Keratinocyte (primary cell): ENCODE measurements around the gene RPS6KA5. TPM values are rescaled to one million over a fixed set of nuclear protein-coding genes. Genes with fewer than 3 reads are reported as not detected.

ENCODE experiments used
- DNase-seq: peaks from one replicate; pipeline ENCODE4 v3.0.0-alpha.2; 2011; ENCODE audit warnings: low read depth, missing footprints, low spot score
- FAIRE-seq: peaks from 2 replicates; lab custom pipeline; 2011; peaks lifted over from hg19 to GRCh38; lab: Jason Lieb, UNC
- H2AFZ ChIP-seq: 2 replicates; pipeline ENCODE4 v1.6.0; 2012; ENCODE audit warnings: low read length, control low read depth, inconsistent platforms; ENCODE audit not compliant: control insufficient read depth
- H3K27ac ChIP-seq: 2 replicates; pipeline ENCODE4 v1.5.1; 2011; ENCODE audit warnings: low read length; ENCODE audit not compliant: control insufficient read depth, insufficient read depth
- H3K27me3 ChIP-seq: 3 replicates; pipeline ENCODE4 v1.6.0; 2011; ENCODE audit warnings: low read length; ENCODE audit not compliant: control insufficient read depth, insufficient read depth; ENCODE audit errors: extremely low read depth
- H3K36me3 ChIP-seq, 2 experiments: 2 replicates in 1 of 2; 3 replicates in 1 of 2; pipeline ENCODE4 v1.5.1; 2011; ENCODE audit warnings: low read length in 2 of 2, mild to moderate bottlenecking in 1 of 2; ENCODE audit not compliant: control insufficient read depth in 2 of 2, insufficient read depth in 2 of 2; ENCODE audit errors: extremely low read depth in 1 of 2
- H3K4me1 ChIP-seq: 3 replicates; pipeline ENCODE4 v1.5.1; 2011; ENCODE audit warnings: low read length; ENCODE audit not compliant: control insufficient read depth, insufficient read depth; ENCODE audit errors: extremely low read depth
- H3K4me2 ChIP-seq: 3 replicates; pipeline ENCODE4 v1.6.0; 2011; ENCODE audit warnings: low read depth, low read length; ENCODE audit not compliant: control insufficient read depth, insufficient read depth; ENCODE audit errors: extremely low read depth
- H3K4me3 ChIP-seq, 3 experiments: fragments of 200-600 bp in 1 of 3; sonication (generic) in 1 of 3; 2 replicates in 2 of 3; 3 replicates in 1 of 3; pipeline ENCODE4 v1.5.1; 2011 to 2016; ENCODE audit warnings: low read length in 3 of 3, mild to moderate bottlenecking in 3 of 3, control low read depth in 2 of 3, inconsistent platforms in 1 of 3, low read depth in 1 of 3, mixed read lengths in 1 of 3, mixed run types in 1 of 3, moderate library complexity in 1 of 3; ENCODE audit not compliant: control insufficient read depth in 2 of 3, insufficient read depth in 2 of 3; ENCODE audit errors: extremely low read depth in 1 of 3
- H3K79me2 ChIP-seq: 2 replicates; pipeline ENCODE4 v1.6.0; 2012; ENCODE audit warnings: low read length; ENCODE audit not compliant: control insufficient read depth, insufficient read depth
- H3K9ac ChIP-seq: 3 replicates; pipeline ENCODE4 v1.6.0; 2011; ENCODE audit warnings: low read length; ENCODE audit not compliant: control insufficient read depth, insufficient read depth; ENCODE audit errors: extremely low read depth
- H3K9me1 ChIP-seq: 3 replicates; pipeline ENCODE4 v1.6.0; 2011; ENCODE audit warnings: low read length; ENCODE audit not compliant: control insufficient read depth, insufficient read depth; ENCODE audit errors: extremely low read depth
- H3K9me3 ChIP-seq: 2 replicates; pipeline ENCODE4 v1.5.1; 2012; ENCODE audit warnings: low read depth, low read length; ENCODE audit not compliant: control insufficient read depth
- H4K20me1 ChIP-seq: 3 replicates; pipeline ENCODE4 v1.6.0; 2011; ENCODE audit warnings: low read length; ENCODE audit not compliant: control insufficient read depth, insufficient read depth; ENCODE audit errors: extremely low read depth
- CTCF ChIP-seq, 3 experiments: IDR thresholded peaks in 1 of 3; conservative IDR thresholded peaks in 1 of 3; optimal IDR thresholded peaks in 1 of 3; 2 replicates in 2 of 3; 3 replicates in 1 of 3; pipeline versions ENCODE3 to v1.5.1; 2011; ENCODE audit warnings: low read length in 3 of 3, mild to moderate bottlenecking in 3 of 3, moderate library complexity in 2 of 3, control low read depth in 1 of 3, inconsistent platforms in 1 of 3; ENCODE audit not compliant: insufficient read depth in 2 of 3; ENCODE audit errors: extremely low read depth in 1 of 3
- EZH2 ChIP-seq: IDR thresholded peaks from one replicate; pipeline ENCODE4 v1.6.1; 2012; ENCODE audit warnings: inconsistent platforms, mild to moderate bottlenecking, low read length, moderate library complexity
- dilution Hi-C: fragments of 300-500 bp; cut with MboI; formaldehyde crosslinking; loops from one replicate; pipeline ENCODE4 v1.7.0; 2020; ENCODE audit warnings: low sequenced_read_pairs; ENCODE audit not compliant: extremely low pct_ligation_motif_present
- polyA plus RNA-seq, 5 experiments: library from polyadenylated mRNA; depleted of rRNA in 3 of 5; stranded (reverse) in 3 of 5; stranded (forward) in 1 of 5; unstranded in 1 of 5; fragments of >200 nt; gene quantifications; 1 replicate in 1 of 5; 2 replicates in 3 of 5; 3 replicates in 1 of 5; pipeline versions ENCODE4 v1.2.1 to v1.2.3, GENCODE V29; 2011 to 2012; ENCODE audit warnings: missing spikeins in 2 of 5, low read depth in 1 of 5, low replicate concordance in 1 of 5

RPS6KA5 gene
- polyA plus RNA-seq, 1 donor (not counting 4 experiments of a cell fraction or from before 2014, with no cell fraction given): 2.9 TPM

DNA sequence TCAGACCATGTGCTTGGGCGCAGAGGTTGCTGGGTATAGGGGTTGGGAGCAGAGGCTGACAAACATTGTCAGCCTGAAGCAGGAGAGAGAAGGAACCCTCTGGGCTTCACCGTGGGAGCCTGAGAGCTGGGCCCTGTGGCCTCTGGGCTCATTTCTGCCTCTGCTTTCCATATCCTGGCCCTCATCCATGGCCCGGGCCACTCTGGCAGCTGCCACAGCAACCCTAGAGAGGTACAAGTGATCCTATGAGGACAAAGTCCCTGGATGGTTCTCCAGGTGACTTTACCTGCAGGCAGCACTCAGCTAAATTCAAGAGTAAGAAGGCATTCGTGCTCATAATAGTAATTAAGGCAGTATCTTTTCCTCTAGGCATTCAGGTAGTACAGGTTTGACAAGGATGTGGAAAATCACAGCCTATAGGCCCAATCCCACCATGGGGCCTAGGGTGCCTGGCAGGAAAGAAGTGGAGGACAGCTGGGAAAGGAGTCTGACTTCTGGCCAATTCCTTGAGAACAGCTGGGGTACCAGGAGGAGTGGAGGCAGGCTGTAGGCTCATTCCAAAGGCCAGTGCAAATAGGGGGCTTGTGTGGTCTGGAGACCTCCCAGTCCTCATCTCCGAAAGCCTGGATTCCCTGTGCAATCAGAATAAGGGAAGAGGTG is 240.6 kb downstream of the RPS6KA5 start:
- H3K4me3 ChIP-seq: no peak overlapping the region
- no peak overlapping the region for H3K9ac ChIP-seq
- H4K20me1 ChIP-seq: no peaks in the 10 kb centered on the region
- no peak overlapping the region for H3K27ac ChIP-seq
- H3K9me3 ChIP-seq: no peaks in the 10 kb centered on the region
- no peaks in the 10 kb centered on the region for H3K27me3 ChIP-seq
- no peaks in the 10 kb centered on the region for H3K9me1 ChIP-seq
- H3K36me3 ChIP-seq: no peaks in the 10 kb centered on the region
- peaks cover 15% of the 10 kb centered on the region for H3K4me1 ChIP-seq
- peaks cover 8% of the 10 kb centered on the region for H3K79me2 ChIP-seq
- no peak overlapping the region for H2AFZ ChIP-seq
- DNase-seq: no peak
- FAIRE-seq: no peak
- TF ChIP-seq EZH2 (no peak), CTCF (optimal IDR thresholded peaks at IDR 0.05 in 1 of 3, IDR thresholded peaks at IDR 0.05 in 1 of 3, conservative IDR thresholded peaks at IDR 0.05 in 1 of 3; ENCODE audit: extremely low read depth in 1 of 3, insufficient read depth in 2 of 3, low read length in 3 of 3) (no peak)
- dilution Hi-C loops: no loop called here
- H3K4me2 ChIP-seq: no peak overlapping the region

GRCh38 chr14:90818715-90819114 is 241.7 kb downstream of the RPS6KA5 start:
- FAIRE-seq (no peak), DNase-seq (no peak)
- Histone ChIP-seq H3K4me1 (peaks cover 15% of the 10 kb centered on the region), H3K27ac (no peak overlapping the region), H3K9ac (no peak overlapping the region), H3K79me2 (peaks cover 18% of the 10 kb centered on the region), H3K4me3 (no peak overlapping the region), H3K9me1 (no peaks in the 10 kb centered on the region), H3K27me3 (no peaks in the 10 kb centered on the region), H3K4me2 (no peak overlapping the region), H3K36me3 (no peaks in the 10 kb centered on the region), H3K9me3 (no peaks in the 10 kb centered on the region), H4K20me1 (no peaks in the 10 kb centered on the region), H2AFZ (no peak overlapping the region)
- dilution Hi-C loops: no loop called here
- no peak for TF ChIP-seq CTCF (optimal IDR thresholded peaks at IDR 0.05 in 1 of 3, IDR thresholded peaks at IDR 0.05 in 1 of 3, conservative IDR thresholded peaks at IDR 0.05 in 1 of 3; ENCODE audit: extremely low read depth in 1 of 3, insufficient read depth in 2 of 3, low read length in 3 of 3)
- no peak for TF ChIP-seq EZH2
